ENCODE results near the gene SORCS2. TPM values are rescaled to one million over a fixed set of nuclear protein-coding genes. Genes with fewer than 3 reads are reported as not detected.

Gene SORCS2
- total RNA-seq, 4 donors from 2014 or later: 2.0 to 7.4 (median 3.6) TPM

DNA sequence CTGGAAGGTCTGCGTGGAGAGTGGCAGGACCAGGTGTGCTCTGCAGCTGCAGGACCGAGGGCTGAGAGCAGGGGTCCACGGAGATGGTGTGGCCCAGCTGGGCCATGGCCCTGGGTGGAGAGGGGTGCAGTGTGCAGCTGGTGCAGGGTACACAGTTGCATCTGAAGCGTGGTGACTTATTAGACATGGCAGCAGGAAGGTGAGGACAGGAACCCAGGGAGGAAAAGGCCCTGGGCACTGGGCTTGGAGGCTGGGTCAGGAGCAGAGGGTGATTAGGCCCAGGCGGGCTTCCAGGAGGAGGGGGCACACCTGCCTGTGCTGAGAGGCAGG lies 457.0 kb downstream of the SORCS2 start:
- Histone ChIP-seq H3K27ac (peak overlapping the region in 1 of 4 donors; percentile 35), H3K27me3 (peaks cover 4% of the 10 kb centered on the region), H3K4me1 (peaks cover 0 to 25% (median 0%) of the 10 kb centered on the region in 3 donors), H3K36me3 (no peaks in the 10 kb centered on the region), H3K4me3 (no peak overlapping the region), H3K9me3 (peaks cover 0 to 5% (median 0%) of the 10 kb centered on the region in 3 donors)
- TF ChIP-seq EP300 (IDR thresholded peaks at IDR 0.05) (no peak), POLR2A (IDR thresholded peaks at IDR 0.05) (no peak), POLR2AphosphoS5 (IDR thresholded peaks at IDR 0.05) (no peak)
- TF ChIP-seq, protein P1, sequence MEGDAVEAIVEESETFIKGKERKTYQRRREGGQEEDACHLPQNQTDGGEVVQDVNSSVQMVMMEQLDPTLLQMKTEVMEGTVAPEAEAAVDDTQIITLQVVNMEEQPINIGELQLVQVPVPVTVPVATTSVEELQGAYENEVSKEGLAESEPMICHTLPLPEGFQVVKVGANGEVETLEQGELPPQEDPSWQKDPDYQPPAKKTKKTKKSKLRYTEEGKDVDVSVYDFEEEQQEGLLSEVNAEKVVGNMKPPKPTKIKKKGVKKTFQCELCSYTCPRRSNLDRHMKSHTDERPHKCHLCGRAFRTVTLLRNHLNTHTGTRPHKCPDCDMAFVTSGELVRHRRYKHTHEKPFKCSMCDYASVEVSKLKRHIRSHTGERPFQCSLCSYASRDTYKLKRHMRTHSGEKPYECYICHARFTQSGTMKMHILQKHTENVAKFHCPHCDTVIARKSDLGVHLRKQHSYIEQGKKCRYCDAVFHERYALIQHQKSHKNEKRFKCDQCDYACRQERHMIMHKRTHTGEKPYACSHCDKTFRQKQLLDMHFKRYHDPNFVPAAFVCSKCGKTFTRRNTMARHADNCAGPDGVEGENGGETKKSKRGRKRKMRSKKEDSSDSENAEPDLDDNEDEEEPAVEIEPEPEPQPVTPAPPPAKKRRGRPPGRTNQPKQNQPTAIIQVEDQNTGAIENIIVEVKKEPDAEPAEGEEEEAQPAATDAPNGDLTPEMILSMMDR (IDR thresholded peaks at IDR 0.05): no peak
- no peak for ATAC-seq
- WGBS, 2 donors (ENCODE audit: low coverage in 1 of 2): 80% methylated on average over 1 of the region's 5 CpGs; no CpG with 5 or more reads in 1 of the 2 donors

- Histone ChIP-seq H3K9me3 (no peaks in the 10 kb centered on the region), H3K27ac (no peak overlapping the region), H3K4me1 (peaks cover 0 to 25% (median 0%) of the 10 kb centered on the region in 3 donors), H3K27me3 (peaks cover 9% of the 10 kb centered on the region), H3K4me3 (no peak overlapping the region), H3K36me3 (no peaks in the 10 kb centered on the region)
- ATAC-seq: no peak
- TF ChIP-seq, protein P1 (IDR thresholded peaks at IDR 0.05): no peak
- TF ChIP-seq EP300 (IDR thresholded peaks at IDR 0.05) (no peak), POLR2AphosphoS5 (IDR thresholded peaks at IDR 0.05) (no peak), POLR2A (IDR thresholded peaks at IDR 0.05) (no peak)
- WGBS, 2 donors (ENCODE audit: low coverage in 1 of 2): 68 to 100% methylated on average over 2 to 7 of the region's 32 CpGs
These were observed 457.6 kb downstream of the SORCS2 start for GRCh38 chr4:7649741-7650531.

- 48 to 65% methylated on average over 8 of the region's 22 CpGs for WGBS, 2 donors (ENCODE audit: low coverage in 1 of 2)
- peak overlapping the region in 1 of 4 donors; percentile 7 for H3K27ac ChIP-seq
- peaks cover 9% of the 10 kb centered on the region for H3K27me3 ChIP-seq
- TF ChIP-seq POLR2AphosphoS5 (IDR thresholded peaks at IDR 0.05) (no peak), POLR2A (IDR thresholded peaks at IDR 0.05) (no peak), EP300 (IDR thresholded peaks at IDR 0.05) (no peak)
- TF ChIP-seq, protein P1 (IDR thresholded peaks at IDR 0.05): no peak
- no peak overlapping the region for H3K4me3 ChIP-seq
- ATAC-seq: peak; percentile 26
- no peaks in the 10 kb centered on the region for H3K9me3 ChIP-seq
- no peaks in the 10 kb centered on the region for H3K36me3 ChIP-seq
- H3K4me1 ChIP-seq: peaks cover 0 to 25% (median 0%) of the 10 kb centered on the region in 3 donors
These were observed 458.5 kb downstream of the SORCS2 start for GRCh38 chr4:7650606-7651385.

DNA sequence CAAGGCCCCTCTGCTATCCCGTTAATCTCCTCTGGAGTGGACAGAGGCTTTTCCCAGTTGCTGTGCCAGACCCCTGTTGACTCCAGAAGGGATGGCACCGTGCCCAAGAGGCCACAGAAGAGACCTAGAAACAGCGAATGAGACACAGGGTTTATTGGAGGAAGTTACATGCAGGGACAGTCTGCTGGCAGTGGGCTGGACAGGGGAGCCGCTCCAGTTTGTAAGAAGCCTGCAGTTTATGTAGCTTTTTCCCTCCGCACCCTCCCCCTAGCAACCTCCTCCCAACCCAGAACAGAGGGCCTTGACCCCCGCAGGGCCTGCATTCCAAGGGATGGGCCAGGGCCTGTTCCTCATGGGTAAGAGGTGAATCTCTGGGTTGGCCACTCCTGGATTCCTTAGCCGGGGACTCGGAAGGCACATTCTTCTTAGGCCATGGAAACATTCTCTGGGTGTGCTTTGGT lies 459.2 kb downstream of the SORCS2 start:
- H3K4me1 ChIP-seq: peaks cover 0 to 25% (median 0%) of the 10 kb centered on the region in 3 donors

More for the DNA sequence above, 459.2 kb downstream of the SORCS2 start:
- Histone ChIP-seq H3K36me3 (no peaks in the 10 kb centered on the region), H3K4me3 (no peak overlapping the region), H3K9me3 (no peaks in the 10 kb centered on the region), H3K27ac (peak overlapping the region in 1 of 4 donors; percentile 7), H3K27me3 (peaks cover 9% of the 10 kb centered on the region)
- peak; percentile 15 for ATAC-seq
- 80% methylated on average over 1 of the region's 8 CpGs; no CpG with 5 or more reads in 1 of the 2 donors for WGBS, 2 donors (ENCODE audit: low coverage in 1 of 2)
- no peak for TF ChIP-seq EP300 (IDR thresholded peaks at IDR 0.05)
- TF ChIP-seq, protein P1 (IDR thresholded peaks at IDR 0.05): no peak
- TF ChIP-seq POLR2AphosphoS5 (IDR thresholded peaks at IDR 0.05): no peak
- TF ChIP-seq POLR2A (IDR thresholded peaks at IDR 0.05): no peak
